ENCODE measurements around the gene TMEM140.

DNA sequence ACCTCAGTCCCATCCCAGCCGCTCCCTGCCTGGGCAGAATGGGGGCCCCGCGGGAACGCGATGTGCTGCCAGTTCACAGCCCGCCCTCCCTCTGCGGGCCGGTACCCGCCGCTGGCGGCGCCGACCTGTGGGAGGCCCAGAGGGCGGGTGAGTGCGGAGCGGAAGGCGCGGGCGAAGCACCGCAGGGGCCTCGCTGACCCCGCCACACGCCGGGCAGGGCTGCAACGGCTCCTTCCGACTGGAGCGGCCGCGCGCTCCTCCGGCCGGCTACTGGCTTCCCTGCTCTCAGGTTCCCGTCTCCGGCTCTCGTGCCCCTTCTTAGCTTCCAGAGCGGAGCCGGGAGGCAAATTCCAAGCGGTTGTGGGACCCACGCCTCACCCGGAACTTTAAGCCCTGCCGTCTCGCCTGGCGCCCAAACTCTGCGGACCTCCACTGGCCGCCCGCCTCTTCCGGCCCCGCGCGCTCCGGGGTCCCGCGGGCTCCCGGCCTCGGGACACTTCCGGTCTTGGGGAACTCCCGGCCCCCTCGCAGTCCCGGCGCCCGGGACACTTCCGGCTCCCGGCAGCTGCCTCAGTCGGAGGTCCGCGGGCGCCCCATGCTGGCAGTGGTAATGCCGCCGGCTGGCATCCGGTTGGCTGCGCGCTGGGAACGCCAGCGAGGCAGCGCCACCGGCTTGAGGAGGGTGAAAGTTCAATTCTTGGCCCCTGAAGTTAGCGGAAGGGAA, 22.6 kb downstream of the TMEM140 start, which contains the start of gene CYREN:
- TF ChIP-seq KLF16 (CRISPR knock-in tag; IDR thresholded peaks at IDR 0.05), result peak in 1 of 2 experiments; percentile 77; a peak in 2 of 4 replicates
- TF ChIP-seq MIER2 (CRISPR knock-in tag; IDR thresholded peaks at IDR 0.05), result 0 out of 2 replicates have a peak, but pooled peaks have one; percentile 32
- peak; percentile 89 for TF ChIP-seq TAF1 (CRISPR knock-in tag; IDR thresholded peaks at IDR 0.05)
- TF ChIP-seq IKZF1 (IDR thresholded peaks at IDR 0.05), result no peak
